ENCODE results near the gene BBS7. TPM values are rescaled to one million over a fixed set of nuclear protein-coding genes. Genes with fewer than 3 reads are reported as not detected.

The BBS7 gene
- total and polyA plus RNA-seq, 10 of the 15 experiments (the other 5 are each of a cell fraction or from before 2014, with no cell fraction given): 5.2 to 15.2 (median 9.0) TPM

- H3K4me1 ChIP-seq (ENCODE audit: control insufficient read depth, insufficient read depth, low read length): no peaks in the 10 kb centered on the region
- RAD21 ChIA-PET (ENCODE audit: unreplicated experiment): interaction anchor here (1.2 to 2.2 kb wide), 4 partner anchors 10 to 78 kb away, joined by 3 to 7 read pairs (median 6); partner anchors contain the start of gene BBS7
- BruUV-seq (replicated peaks): no TSS peak
- peak overlapping the region; percentile 75; the same call in 1 of the 2 replicates for H3K9ac ChIP-seq (ENCODE audit: control insufficient read depth, insufficient read depth, low read length)
- CTCF ChIA-PET: interaction anchor here (0.8 to 1.7 kb wide), 3 partner anchors 23 to 755 kb away, joined by 3 to 5 read pairs (median 3); no protein-coding TSS in a partner anchor
- SMC1A ChIA-PET (ENCODE audit: uncharacterized antibody, unreplicated experiment): interaction anchor here (1.0 to 1.6 kb wide), 5 partner anchors 12 to 54 kb away, joined by 3 to 4 read pairs (median 3); no protein-coding TSS in a partner anchor
- peak overlapping the region; percentile 48 for H3K4me2 ChIP-seq (ENCODE audit: control insufficient read depth, insufficient read depth)
- FAIRE-seq (no peak), ATAC-seq (no peak), DNase-seq (ENCODE audit: low read depth, low spot score) (no peak)
- no peaks in the 10 kb centered on the region for H4K20me1 ChIP-seq (ENCODE audit: control insufficient read depth, insufficient read depth)
- no peaks in the 10 kb centered on the region for H3K27me3 ChIP-seq (replicated peaks in 1 of 2; ENCODE audit: control insufficient read depth in 2 of 2, insufficient read depth in 2 of 2, low read length in 1 of 2)
- no peaks in the 10 kb centered on the region for H3K9me3 ChIP-seq (replicated peaks; ENCODE audit: control insufficient read depth, insufficient read depth, low read length)
- H3K79me2 ChIP-seq (ENCODE audit: control insufficient read depth, insufficient read depth, low read length): peaks cover 49% of the 10 kb centered on the region
- POLR2A ChIA-PET: interaction anchor here (0.9 to 2.2 kb wide), 3 partner anchors 17 to 48 kb away, joined by 3 to 7 read pairs (median 4); partner anchors contain the start of genes BBS7 and EXOSC9
- 91% methylated on average over 1 of the region's 1 CpG for WGBS (ENCODE audit: insufficient coverage, insufficient replicate concordance, low lambda C conversion rate, missing lambda C conversion rate)
- intact Hi-C loops (cut with micrococcal nuclease; ENCODE audit: unreplicated experiment): no loop called here
- H3K36me3 ChIP-seq (ENCODE audit: control insufficient read depth in 2 of 2, insufficient read depth in 2 of 2, low read length in 1 of 2): peaks cover 0 to 15% of the 10 kb centered on the region in 2 experiments; a peak in 3 of 4 replicates
- H2AFZ ChIP-seq (ENCODE audit: control insufficient read depth, low read depth, low read length): peak overlapping the region; percentile 93
- peak overlapping the region; percentile 89 for H3K27ac ChIP-seq (ENCODE audit: control insufficient read depth, insufficient read depth)
- H3K4me3 ChIP-seq: peak overlapping the region; percentile 100
- in situ Hi-C loops (cut with MboI): no loop called here
- TF ChIP-seq MYC (IDR thresholded peaks at IDR 0.05; ENCODE audit: insufficient read depth, insufficient read length, insufficient replicate concordance, low read length, severe bottlenecking) (no peak), HDAC6 (IDR thresholded peaks at IDR 0.05; ENCODE audit: unreplicated experiment) (no peak), SMAD1 (IDR thresholded peaks at IDR 0.05; ENCODE audit: low read depth, partially characterized antibody) (no peak), ZBTB4 (CRISPR knock-in tag; IDR thresholded peaks at IDR 0.05) (no peak), POLR2A (IDR thresholded peaks at IDR 0.05; ENCODE audit: low read depth, low read length) (no peak), BMI1 (IDR thresholded peaks at IDR 0.05; ENCODE audit: borderline replicate concordance) (no peak), SREBF2 (IDR thresholded peaks at IDR 0.05; ENCODE audit: low read length) (no peak), ASH2L (IDR thresholded peaks at IDR 0.05; ENCODE audit: borderline replicate concordance, low read depth) (no peak), ZNF687 (IDR thresholded peaks at IDR 0.05) (no peak), IKZF2 (IDR thresholded peaks at IDR 0.05) (no peak), YY1 (IDR thresholded peaks at IDR 0.05; ENCODE audit: low read depth, low read length) (no peak), NR2C1 (IDR thresholded peaks at IDR 0.05) (no peak), SUPT20H (IDR thresholded peaks at IDR 0.05; ENCODE audit: borderline replicate concordance, control insufficient read depth, low read depth, low read length) (no peak), ZNF207 (IDR thresholded peaks at IDR 0.05; ENCODE audit: borderline replicate concordance) (no peak), CHD4 (IDR thresholded peaks at IDR 0.05) (no peak)
- TF ChIP-seq, protein P1, sequence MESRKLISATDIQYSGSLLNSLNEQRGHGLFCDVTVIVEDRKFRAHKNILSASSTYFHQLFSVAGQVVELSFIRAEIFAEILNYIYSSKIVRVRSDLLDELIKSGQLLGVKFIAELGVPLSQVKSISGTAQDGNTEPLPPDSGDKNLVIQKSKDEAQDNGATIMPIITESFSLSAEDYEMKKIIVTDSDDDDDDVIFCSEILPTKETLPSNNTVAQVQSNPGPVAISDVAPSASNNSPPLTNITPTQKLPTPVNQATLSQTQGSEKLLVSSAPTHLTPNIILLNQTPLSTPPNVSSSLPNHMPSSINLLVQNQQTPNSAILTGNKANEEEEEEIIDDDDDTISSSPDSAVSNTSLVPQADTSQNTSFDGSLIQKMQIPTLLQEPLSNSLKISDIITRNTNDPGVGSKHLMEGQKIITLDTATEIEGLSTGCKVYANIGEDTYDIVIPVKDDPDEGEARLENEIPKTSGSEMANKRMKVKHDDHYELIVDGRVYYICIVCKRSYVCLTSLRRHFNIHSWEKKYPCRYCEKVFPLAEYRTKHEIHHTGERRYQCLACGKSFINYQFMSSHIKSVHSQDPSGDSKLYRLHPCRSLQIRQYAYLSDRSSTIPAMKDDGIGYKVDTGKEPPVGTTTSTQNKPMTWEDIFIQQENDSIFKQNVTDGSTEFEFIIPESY (IDR thresholded peaks at IDR 0.05): no peak
These were observed 48.2 kb downstream of the BBS7 start for GRCh38 chr4:121822047-121822446.
